Central memory CD8-positive, alpha-beta T cell (primary cell): Measurements from ENCODE around the gene COA8.
A peak's percentile ranks its signal among the peaks of the same experiment; 100 is the strongest.

ENCODE experiments used
- ATAC-seq: fragments of 150-1000 bp; cut with Tn5 transposase; replicated peaks from 2 replicates; pipeline ENCODE4 v1.10.0; 2022; ENCODE audit warnings: mild to moderate bottlenecking, moderate FRiP score, moderate number of reproducible peaks; ENCODE audit not compliant: poor library complexity, severe bottlenecking; ENCODE audit errors: extremely low read depth
- DNase-seq, 2 donors: peaks; one replicate each; pipeline ENCODE4 v3.0.0; 2021; ENCODE audit warnings: low spot score in 2 of 2
- H3K27ac Mint-ChIP-seq: one replicate; pipeline ENCODE4 v1.8.0; 2022; ENCODE audit warnings: low read depth, mild to moderate bottlenecking, moderate library complexity, mixed read lengths
- H3K27me3 Mint-ChIP-seq: one replicate; pipeline ENCODE4 v1.8.0; 2022; ENCODE audit warnings: mixed read lengths
- H3K36me3 Mint-ChIP-seq: one replicate; pipeline ENCODE4 v1.8.0; 2022; ENCODE audit warnings: mild to moderate bottlenecking, moderate library complexity, mixed read lengths; ENCODE audit not compliant: insufficient read depth
- H3K4me1 Mint-ChIP-seq: one replicate; pipeline ENCODE4 v1.8.0; 2022; ENCODE audit warnings: mixed read lengths
- H3K4me3 Mint-ChIP-seq: one replicate; pipeline ENCODE4 v1.8.0; 2022; ENCODE audit warnings: mild to moderate bottlenecking, moderate library complexity, mixed read lengths
- H3K9me3 Mint-ChIP-seq: one replicate; pipeline ENCODE4 v1.8.0; 2022; ENCODE audit warnings: mixed read lengths

The COA8 gene

GRCh38 chr14:103535891-103536565 lies 26.7 kb upstream of the COA8 start:
- ATAC-seq, result no peak
- no peak overlapping the region for H3K4me3 Mint-ChIP-seq
- DNase-seq, result no peak
- H3K27ac Mint-ChIP-seq, result no peak overlapping the region
- H3K4me1 Mint-ChIP-seq, result peaks cover 8% of the 10 kb centered on the region
- H3K9me3 Mint-ChIP-seq, result no peaks in the 10 kb centered on the region
- no peaks in the 10 kb centered on the region for H3K27me3 Mint-ChIP-seq
- peaks cover 8% of the 10 kb centered on the region for H3K36me3 Mint-ChIP-seq

DNA sequence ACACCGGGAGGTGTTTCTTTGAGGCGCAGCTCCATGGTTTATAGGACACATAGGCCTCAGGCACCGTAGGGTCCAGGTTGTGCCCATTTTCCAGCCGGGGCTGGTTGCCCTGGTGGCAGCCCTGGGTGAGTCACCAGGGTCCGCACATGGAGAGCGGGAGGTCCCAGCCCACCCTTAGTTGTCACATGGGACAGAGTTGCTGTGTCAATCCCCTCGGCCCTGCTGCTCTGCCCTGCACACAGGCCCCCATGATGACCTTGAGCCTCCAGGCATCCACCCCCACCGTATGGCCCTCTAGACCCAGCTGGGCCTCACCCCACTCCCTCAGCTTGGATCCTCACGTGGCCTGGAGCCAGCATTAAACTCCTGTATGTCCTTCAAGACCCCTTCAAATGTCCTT lies 26.1 kb upstream of the COA8 start:
- Mint-ChIP-seq H3K27me3 (no peaks in the 10 kb centered on the region), H3K9me3 (no peaks in the 10 kb centered on the region), H3K27ac (no peak overlapping the region), H3K4me1 (peaks cover 1% of the 10 kb centered on the region), H3K4me3 (no peak overlapping the region), H3K36me3 (peaks cover 6% of the 10 kb centered on the region)
- ATAC-seq (no peak), DNase-seq (no peak)

GRCh38 chr14:103537175-103537990 lies 25.4 kb upstream of the COA8 start:
- no peaks in the 10 kb centered on the region for H3K27me3 Mint-ChIP-seq
- no peaks in the 10 kb centered on the region for H3K9me3 Mint-ChIP-seq
- H3K27ac Mint-ChIP-seq, result no peak overlapping the region
- H3K4me3 Mint-ChIP-seq, result no peak overlapping the region
- DNase-seq (no peak), ATAC-seq (no peak)
- H3K36me3 Mint-ChIP-seq, result peaks cover 6% of the 10 kb centered on the region
- no peaks in the 10 kb centered on the region for H3K4me1 Mint-ChIP-seq

GRCh38 chr14:103538291-103539055 lies 24.3 kb upstream of the COA8 start:
- H3K4me1 Mint-ChIP-seq, result no peaks in the 10 kb centered on the region
- no peaks in the 10 kb centered on the region for H3K9me3 Mint-ChIP-seq
- DNase-seq, result no peak
- H3K27me3 Mint-ChIP-seq, result no peaks in the 10 kb centered on the region
- ATAC-seq, result no peak
- no peak overlapping the region for H3K4me3 Mint-ChIP-seq
- H3K27ac Mint-ChIP-seq, result no peak overlapping the region
- H3K36me3 Mint-ChIP-seq, result peaks cover 6% of the 10 kb centered on the region

- Mint-ChIP-seq H3K4me3 (no peak overlapping the region), H3K27me3 (no peaks in the 10 kb centered on the region), H3K4me1 (no peaks in the 10 kb centered on the region), H3K27ac (no peak overlapping the region), H3K9me3 (no peaks in the 10 kb centered on the region), H3K36me3 (peaks cover 6% of the 10 kb centered on the region)
- peak; percentile 24 for ATAC-seq
- DNase-seq, result no peak
Observed at GRCh38 chr14:103539056-103539825, 23.5 kb upstream of the COA8 start.

DNA sequence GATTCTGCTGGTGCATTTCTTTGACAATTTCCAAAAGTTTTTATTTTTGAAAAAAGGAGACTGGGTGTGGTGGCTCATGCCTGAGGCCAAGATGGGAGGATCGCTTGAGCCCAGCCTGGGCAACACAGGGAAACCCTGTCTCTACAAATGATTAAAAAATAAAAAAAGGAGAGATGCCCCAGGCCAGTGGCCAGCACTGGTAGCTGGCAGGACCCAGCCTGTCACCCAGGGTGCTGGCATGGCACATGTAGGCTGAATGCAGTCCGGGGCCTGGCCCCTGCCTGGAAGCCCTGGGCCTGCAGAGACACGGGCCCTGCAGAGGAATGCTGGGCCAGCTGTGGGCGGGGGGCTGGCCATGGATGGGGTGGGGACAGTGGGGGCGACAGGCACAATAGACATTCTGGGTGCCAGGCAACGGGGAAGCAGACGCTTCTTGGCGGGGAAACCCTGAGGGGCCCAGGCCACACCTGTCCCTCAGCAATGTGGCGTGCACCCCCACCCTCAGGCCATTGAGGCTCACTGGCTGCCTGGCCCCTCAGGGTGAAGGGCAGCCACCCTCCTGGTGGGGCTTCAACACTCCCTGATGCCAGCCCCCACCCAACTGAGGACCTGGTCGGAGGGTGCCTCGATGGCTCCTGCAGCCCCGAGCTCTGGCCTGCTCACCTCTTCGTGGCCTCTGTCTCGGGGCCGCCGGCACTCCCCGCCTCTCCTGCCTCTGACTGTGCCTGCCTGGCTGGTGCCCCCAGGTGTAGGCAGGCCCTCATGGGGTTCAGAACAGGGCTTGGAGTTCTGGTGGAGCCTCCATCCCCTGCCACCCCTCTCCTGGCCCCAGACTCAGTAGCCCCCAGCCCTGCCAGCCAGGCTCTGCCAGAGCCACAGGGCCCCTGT lies 21.7 kb upstream of the COA8 start:
- no peak overlapping the region for H3K27ac Mint-ChIP-seq
- ATAC-seq (no peak), DNase-seq (no peak)
- H3K27me3 Mint-ChIP-seq, result no peaks in the 10 kb centered on the region
- peaks cover 4% of the 10 kb centered on the region for H3K36me3 Mint-ChIP-seq
- H3K9me3 Mint-ChIP-seq, result no peaks in the 10 kb centered on the region
- no peak overlapping the region for H3K4me3 Mint-ChIP-seq
- H3K4me1 Mint-ChIP-seq, result no peaks in the 10 kb centered on the region

- H3K27me3 Mint-ChIP-seq, result no peaks in the 10 kb centered on the region
- no peak for ATAC-seq
- no peaks in the 10 kb centered on the region for H3K9me3 Mint-ChIP-seq
- peaks cover 5% of the 10 kb centered on the region for H3K4me1 Mint-ChIP-seq
- H3K4me3 Mint-ChIP-seq, result no peak overlapping the region
- no peak for DNase-seq
- H3K36me3 Mint-ChIP-seq, result peaks cover 5% of the 10 kb centered on the region
- H3K27ac Mint-ChIP-seq, result no peak overlapping the region
Observed at GRCh38 chr14:103541709-103542604, 20.8 kb upstream of the COA8 start.

DNA sequence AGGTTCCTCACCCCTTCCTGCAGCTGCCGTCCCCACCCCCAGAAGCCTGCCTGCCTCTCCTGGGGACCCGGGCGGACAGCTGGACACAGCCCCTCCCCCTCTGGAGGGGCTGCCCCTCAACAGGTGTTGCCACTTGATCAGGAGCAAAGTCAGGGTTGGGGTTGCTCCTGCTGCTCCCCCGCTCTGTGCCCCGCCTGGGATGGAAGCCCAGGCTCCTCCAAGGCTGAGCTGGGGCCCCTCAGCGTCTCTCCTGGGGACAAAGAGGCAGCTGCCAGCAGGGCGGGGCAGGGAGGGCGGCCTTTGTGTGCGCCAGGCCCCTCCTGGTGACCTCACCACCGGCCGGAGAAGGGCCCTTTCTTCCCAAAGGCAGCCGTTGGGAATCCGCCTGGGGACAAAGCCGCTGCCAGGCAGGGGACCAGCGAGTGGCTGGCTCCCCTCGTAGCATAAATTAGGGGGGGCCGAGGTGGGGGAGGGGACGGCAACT lies 20.1 kb upstream of the COA8 start:
- Mint-ChIP-seq H3K27ac (no peak overlapping the region), H3K9me3 (no peaks in the 10 kb centered on the region), H3K36me3 (peaks cover 4% of the 10 kb centered on the region), H3K4me3 (no peak overlapping the region), H3K4me1 (peaks cover 5% of the 10 kb centered on the region), H3K27me3 (no peaks in the 10 kb centered on the region)
- ATAC-seq (no peak), DNase-seq (no peak)

- Mint-ChIP-seq H3K4me3 (no peak overlapping the region), H3K27me3 (no peaks in the 10 kb centered on the region), H3K27ac (no peak overlapping the region), H3K36me3 (peaks cover 4% of the 10 kb centered on the region), H3K4me1 (peaks cover 5% of the 10 kb centered on the region), H3K9me3 (no peaks in the 10 kb centered on the region)
- ATAC-seq, result no peak
- DNase-seq, result no peak
Observed at GRCh38 chr14:103543140-103543539, 19.6 kb upstream of the COA8 start.

DNA sequence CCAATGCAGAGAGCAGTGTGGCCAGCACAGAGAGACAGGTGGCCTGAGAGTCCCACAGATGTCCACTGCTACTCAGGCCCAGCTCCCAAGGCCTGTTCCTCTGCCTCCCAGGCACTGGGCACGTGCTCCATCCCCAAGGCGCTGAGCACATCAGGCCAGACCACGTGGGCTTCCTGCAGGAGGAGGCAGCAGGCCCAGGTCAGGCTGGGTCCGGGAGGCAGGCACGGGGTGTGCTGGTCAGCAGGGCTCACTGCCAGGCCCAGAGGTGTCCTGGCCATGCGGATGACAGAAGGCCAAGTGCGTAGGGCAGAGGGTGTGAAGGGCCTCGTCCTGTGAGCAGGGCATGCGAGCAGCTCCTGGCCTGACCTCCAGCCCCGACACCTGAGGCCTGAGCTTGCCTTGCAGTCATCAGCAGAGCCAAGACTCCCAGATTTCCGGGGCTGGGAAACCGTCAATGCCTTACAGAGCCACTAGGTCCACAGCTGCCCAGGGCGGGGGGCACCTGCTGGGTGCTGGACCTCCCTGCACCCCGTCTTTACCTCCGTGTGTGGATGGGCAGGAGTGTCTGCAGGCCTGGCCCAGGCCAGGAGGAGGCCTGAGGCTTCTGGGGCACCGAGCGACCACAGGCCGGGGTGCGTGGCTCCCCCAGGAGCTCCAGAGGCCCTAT lies 18.9 kb upstream of the COA8 start:
- no peak for ATAC-seq
- no peak for DNase-seq
- H3K36me3 Mint-ChIP-seq, result peaks cover 4% of the 10 kb centered on the region
- peaks cover 5% of the 10 kb centered on the region for H3K4me1 Mint-ChIP-seq
- H3K27me3 Mint-ChIP-seq, result no peaks in the 10 kb centered on the region
- H3K27ac Mint-ChIP-seq, result no peak overlapping the region
- no peak overlapping the region for H3K4me3 Mint-ChIP-seq
- no peaks in the 10 kb centered on the region for H3K9me3 Mint-ChIP-seq
